ENCODE results near the gene CRIP2. TPM values are rescaled to one million over a fixed set of nuclear protein-coding genes. Genes with fewer than 3 reads are reported as not detected.

The CRIP2 gene
- total and polyA plus RNA-seq, 2 of the 8 experiments (the other 6 are each of a cell fraction or from before 2014, with no cell fraction given): 4.2 to 13.5 TPM

DNA sequence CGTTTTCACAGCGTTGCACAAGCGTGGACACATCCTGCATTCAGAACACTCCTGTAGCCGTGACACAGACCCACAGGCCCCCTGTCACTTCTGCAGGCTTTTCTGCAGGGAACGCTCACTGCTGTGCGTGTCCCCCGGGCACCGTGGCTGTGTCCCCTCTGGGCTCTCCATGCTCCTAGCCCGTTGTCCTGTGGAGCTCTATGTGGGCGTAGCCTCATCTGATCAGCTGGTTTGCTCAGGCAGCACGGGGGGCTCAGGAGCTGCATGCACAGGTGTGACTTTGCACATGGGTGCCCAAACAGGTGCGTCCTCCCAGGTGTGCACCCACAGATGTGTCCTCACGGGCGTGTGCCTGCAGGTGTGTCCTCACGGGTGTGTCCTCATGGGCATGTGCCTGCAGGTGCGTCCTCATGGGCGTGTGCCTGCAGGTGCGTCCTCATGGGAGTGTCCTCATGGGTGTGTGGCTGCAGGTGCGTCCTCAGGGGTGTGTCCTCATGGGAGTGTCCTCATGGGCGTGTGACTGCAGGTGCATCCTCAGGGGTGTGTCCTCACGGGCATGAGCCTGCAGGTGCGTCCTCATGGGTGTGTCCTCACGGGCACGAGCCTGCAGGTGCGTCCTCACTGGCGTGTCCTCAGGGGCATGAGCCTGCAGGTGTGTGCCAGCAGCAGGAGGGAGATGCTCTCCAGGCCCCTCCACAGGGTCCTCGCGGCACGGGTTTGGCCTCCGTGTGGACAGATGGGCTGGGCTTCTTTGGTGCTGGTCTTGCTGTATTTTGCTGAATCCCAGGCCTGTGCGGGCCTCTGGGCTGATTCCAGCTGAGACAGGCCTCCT, 37.5 kb upstream of the CRIP2 start (continued):
- no peak for TF ChIP-seq SP1 (IDR thresholded peaks at IDR 0.05; ENCODE audit: low read depth, low read length)
- TF ChIP-seq HDAC2 (IDR thresholded peaks at IDR 0.05; ENCODE audit: borderline replicate concordance in 1 of 2, low read depth in 2 of 2, low read length in 2 of 2): no peak
- no peak for TF ChIP-seq GABPA (IDR thresholded peaks at IDR 0.05; ENCODE audit: borderline replicate concordance, insufficient read depth, low read length)
- TF ChIP-seq JUND (IDR thresholded peaks at IDR 0.05; ENCODE audit: low read length): no peak
- TF ChIP-seq FOSL1 (IDR thresholded peaks at IDR 0.05; ENCODE audit: insufficient read depth, low read depth, low read length): no peak
- no peak for TF ChIP-seq SP2 (IDR thresholded peaks at IDR 0.05; ENCODE audit: low read length)
